ENCODE results near the gene RAE1. TPM values are rescaled to one million over a fixed set of nuclear protein-coding genes. Genes with fewer than 3 reads are reported as not detected.

Gene RAE1
- total RNA-seq, 6 experiments from 2014 or later = 25.1 to 31.4 (median 28.3) TPM

DNA sequence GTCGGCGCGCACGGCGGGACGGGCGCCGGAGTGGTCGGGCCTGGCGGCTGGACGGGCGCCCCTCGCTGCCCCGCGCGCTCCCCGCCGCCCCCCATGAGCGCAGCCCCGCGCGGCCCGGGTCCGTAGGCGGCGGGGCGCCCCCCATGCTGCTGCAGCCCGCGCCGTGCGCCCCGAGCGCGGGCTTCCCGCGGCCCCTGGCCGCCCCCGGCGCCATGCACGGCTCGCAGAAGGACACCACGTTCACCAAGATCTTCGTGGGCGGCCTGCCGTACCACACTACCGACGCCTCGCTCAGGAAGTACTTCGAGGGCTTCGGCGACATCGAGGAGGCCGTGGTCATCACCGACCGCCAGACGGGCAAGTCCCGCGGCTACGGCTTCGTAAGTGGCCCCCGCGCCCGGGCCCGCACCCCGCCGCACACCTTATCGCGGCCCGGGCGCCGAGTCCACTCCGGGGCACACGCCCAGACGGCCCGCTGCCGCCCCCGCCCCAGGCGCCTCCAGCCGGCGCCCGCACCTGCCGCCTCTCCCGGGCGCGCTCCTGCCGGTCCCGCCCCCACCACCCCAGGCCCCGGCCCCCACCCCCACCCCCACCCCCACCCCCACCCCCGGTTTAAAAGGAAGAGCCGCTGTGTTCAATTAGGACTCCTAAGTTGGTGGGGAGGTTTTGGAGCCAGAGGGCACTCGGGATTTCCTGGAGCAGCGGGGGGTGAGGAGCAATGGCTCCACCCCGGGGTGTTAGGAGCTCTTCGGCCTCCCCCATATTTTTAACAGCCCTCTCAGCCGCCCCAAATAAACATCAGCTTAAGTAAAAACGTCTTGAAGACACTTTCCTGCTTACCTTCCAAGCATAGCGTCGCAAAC lies 40.6 kb downstream of the RAE1 start:
- Mint-ChIP-seq H3K36me3 (ENCODE audit: low read depth) (peaks cover 5% of the 10 kb centered on the region; the same call in 1 of the 2 replicates), H3K4me3 (peak overlapping the region; percentile 83), H3K27ac (no peak overlapping the region), H3K4me1 (ENCODE audit: low read depth) (no peaks in the 10 kb centered on the region), H3K9me3 (no peaks in the 10 kb centered on the region), H3K27me3 (ENCODE audit: insufficient read depth) (no peaks in the 10 kb centered on the region; the same call in 1 of the 2 replicates)
- TF ChIP-seq, protein P1, sequence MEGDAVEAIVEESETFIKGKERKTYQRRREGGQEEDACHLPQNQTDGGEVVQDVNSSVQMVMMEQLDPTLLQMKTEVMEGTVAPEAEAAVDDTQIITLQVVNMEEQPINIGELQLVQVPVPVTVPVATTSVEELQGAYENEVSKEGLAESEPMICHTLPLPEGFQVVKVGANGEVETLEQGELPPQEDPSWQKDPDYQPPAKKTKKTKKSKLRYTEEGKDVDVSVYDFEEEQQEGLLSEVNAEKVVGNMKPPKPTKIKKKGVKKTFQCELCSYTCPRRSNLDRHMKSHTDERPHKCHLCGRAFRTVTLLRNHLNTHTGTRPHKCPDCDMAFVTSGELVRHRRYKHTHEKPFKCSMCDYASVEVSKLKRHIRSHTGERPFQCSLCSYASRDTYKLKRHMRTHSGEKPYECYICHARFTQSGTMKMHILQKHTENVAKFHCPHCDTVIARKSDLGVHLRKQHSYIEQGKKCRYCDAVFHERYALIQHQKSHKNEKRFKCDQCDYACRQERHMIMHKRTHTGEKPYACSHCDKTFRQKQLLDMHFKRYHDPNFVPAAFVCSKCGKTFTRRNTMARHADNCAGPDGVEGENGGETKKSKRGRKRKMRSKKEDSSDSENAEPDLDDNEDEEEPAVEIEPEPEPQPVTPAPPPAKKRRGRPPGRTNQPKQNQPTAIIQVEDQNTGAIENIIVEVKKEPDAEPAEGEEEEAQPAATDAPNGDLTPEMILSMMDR (IDR thresholded peaks at IDR 0.05) = no peak
- no peak for DNase-seq

DNA sequence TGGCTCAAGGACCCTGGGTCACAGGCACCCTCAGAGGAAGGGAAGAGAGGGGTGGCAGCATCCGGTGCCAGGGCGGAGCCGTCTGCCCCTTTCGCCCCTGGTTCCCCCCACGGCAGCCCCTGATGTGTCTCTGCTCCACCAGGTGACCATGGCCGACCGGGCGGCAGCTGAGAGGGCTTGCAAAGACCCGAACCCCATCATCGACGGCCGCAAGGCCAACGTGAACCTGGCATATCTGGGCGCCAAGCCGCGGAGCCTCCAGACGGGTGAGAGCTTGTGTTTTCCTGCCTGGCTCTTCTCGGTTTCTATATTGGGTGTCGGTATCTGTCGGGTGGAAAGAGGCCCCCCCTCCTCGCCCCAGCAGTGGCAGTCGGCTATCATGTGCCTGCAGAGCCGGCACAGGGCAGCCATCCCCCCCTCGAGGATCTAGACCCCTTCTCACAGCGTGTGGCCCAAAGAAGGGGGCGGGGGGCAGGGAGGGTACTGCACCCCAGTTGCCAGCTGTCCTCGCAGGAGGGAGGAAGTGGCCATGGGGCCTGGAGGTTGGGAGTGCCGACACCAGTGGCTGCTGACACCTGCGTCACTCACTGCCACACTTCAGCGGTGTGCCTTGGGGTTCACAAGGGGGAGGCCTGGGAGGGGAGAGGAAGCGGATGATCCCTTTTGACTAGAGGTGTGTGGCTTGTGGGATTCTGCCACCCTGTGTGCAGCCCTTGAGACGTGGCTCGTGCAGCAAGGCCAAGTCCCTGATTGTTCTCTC lies 41.6 kb downstream of the RAE1 start:
- peaks cover 5% of the 10 kb centered on the region; the same call in 1 of the 2 replicates for H3K36me3 Mint-ChIP-seq (ENCODE audit: low read depth)
- TF ChIP-seq, protein P1 (IDR thresholded peaks at IDR 0.05) = no peak
- no peaks in the 10 kb centered on the region for H3K9me3 Mint-ChIP-seq
- DNase-seq = no peak
- H3K27ac Mint-ChIP-seq = no peak overlapping the region
- H3K4me3 Mint-ChIP-seq = peak overlapping the region; percentile 83
- H3K4me1 Mint-ChIP-seq (ENCODE audit: low read depth) = no peaks in the 10 kb centered on the region
- H3K27me3 Mint-ChIP-seq (ENCODE audit: insufficient read depth) = no peaks in the 10 kb centered on the region; the same call in 1 of the 2 replicates

GRCh38 chr20:57393321-57394120 lies 42.5 kb downstream of the RAE1 start:
- no peak overlapping the region for H3K27ac Mint-ChIP-seq
- TF ChIP-seq, protein P1 (IDR thresholded peaks at IDR 0.05) = no peak
- DNase-seq = no peak
- no peaks in the 10 kb centered on the region; the same call in 1 of the 2 replicates for H3K27me3 Mint-ChIP-seq (ENCODE audit: insufficient read depth)
- H3K36me3 Mint-ChIP-seq (ENCODE audit: low read depth) = peaks cover 5% of the 10 kb centered on the region; the same call in 1 of the 2 replicates
- no peaks in the 10 kb centered on the region for H3K9me3 Mint-ChIP-seq
- H3K4me3 Mint-ChIP-seq = no peak overlapping the region
- no peaks in the 10 kb centered on the region for H3K4me1 Mint-ChIP-seq (ENCODE audit: low read depth)

DNA sequence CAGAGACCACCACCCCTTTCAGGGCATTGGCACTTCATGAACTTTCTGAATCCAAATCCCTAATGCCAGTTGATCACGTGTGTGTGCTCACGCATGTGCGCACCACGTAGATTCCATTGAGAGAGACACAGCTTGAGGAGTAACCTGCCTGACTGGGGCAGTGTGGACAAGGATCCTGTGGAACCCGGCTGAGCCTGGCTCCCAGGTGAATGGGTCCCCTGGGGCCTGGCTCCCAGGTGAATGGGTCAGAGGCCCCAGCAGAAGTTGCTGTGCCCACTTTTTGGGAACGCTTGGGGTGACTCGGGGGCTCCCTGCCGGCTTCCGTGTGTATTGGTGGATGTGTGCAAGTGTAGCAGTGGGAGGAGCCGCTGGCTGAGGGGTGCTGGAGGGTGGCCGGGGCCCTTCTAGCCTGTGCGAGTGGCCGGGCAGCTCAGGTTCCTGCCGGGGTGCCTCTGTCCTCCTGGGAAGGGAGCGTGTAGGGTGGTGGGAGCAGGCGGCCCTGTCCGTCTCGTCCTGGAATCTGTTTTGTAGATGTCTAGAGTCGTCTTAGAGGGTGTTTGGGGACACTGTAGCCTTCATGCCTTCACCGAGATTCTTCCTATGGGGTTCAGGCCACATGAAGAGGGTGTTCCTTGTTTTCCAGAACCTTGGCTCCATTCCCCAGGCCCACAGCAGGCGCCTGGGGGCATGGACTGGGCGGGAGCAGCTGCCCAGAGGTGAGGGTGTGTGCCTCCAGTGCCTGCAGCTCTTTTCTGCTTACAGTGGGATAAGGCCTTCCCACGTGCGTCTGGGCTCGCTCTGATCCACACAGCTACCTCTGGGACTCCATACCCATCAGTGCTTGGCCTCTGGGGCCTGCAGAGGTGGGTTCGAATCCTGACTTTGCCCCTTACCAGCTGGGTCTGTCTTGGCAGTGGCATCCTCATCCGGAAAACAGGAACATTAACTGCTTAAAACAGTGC lies 43.3 kb downstream of the RAE1 start:
- no peaks in the 10 kb centered on the region; the same call in 1 of the 2 replicates for H3K27me3 Mint-ChIP-seq (ENCODE audit: insufficient read depth)
- peaks cover 7% of the 10 kb centered on the region for H3K4me1 Mint-ChIP-seq (ENCODE audit: low read depth)
- TF ChIP-seq, protein P1 (IDR thresholded peaks at IDR 0.05) = no peak
- no peaks in the 10 kb centered on the region for H3K9me3 Mint-ChIP-seq
- peaks cover 5% of the 10 kb centered on the region; the same call in 1 of the 2 replicates for H3K36me3 Mint-ChIP-seq (ENCODE audit: low read depth)
- no peak for DNase-seq
- no peak overlapping the region for H3K27ac Mint-ChIP-seq
- H3K4me3 Mint-ChIP-seq = no peak overlapping the region

Measured in HFFc6 (cell line).